ENCODE results near the gene AGBL1. TPM values are rescaled to one million over a fixed set of nuclear protein-coding genes. Genes with fewer than 3 reads are reported as not detected.

AGBL1 gene
- total RNA-seq, 1 donor from 2014 or later, result not detected

DNA sequence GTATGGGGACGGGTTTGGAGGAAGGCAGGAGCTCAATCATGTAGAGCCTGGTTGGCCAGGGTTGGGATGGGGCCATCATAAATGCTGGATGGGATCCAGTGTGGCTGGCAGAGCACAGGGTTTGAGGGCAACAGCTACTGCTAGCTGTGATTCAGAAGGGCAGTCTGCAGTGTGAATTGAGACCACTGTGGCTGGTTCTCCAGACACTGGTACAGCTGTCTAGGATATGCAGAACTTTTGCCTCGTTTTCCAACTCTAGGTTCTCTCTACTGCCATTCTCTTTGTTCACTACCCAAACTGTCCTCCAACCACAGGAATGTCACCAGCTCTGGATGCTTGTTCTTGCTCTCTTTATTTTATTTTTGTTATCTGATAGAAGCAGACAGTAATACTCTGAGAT, 543.6 kb downstream of the AGBL1 start:
- ATAC-seq (no peak), DNase-seq (ENCODE audit: low spot score) (no peak)

DNA sequence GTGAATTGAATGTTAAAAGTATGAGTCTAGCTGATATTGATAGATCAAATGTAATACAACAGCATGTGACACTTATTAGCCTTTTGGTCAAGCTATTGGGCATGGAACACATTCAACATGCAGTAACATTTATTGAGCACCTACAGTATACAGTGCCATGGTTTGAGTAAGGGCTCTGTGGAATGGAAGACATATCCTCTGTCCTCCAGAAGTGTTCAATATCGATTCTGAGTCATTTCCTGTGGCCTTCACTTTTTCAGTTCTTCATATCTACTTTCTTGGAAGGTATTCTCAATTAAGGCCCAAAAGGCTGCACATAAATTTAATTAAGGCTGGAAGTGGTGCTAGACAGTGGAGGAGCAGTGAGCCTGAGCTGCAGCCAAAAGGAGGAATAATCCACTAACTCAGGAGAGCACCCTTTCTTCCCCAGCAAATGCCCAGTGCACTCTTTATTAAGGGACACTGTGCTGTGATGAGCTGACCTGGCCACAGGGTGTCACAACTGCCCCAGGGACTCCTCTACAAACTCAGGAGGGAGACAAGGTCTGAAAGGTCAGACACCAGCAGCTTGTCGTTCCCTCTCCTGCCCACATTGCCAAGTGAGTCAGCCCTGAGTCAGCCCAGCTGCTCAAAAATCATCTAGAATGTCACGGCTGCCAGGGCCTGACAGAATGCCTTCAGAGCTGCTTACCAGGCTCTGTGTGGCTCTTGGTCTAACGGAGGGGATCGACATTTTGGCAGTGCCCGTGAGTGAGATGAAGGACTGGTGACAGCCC, 544.8 kb downstream of the AGBL1 start:
- DNase-seq (ENCODE audit: low spot score), result peak; percentile 45
- peak; percentile 94 for ATAC-seq

DNA sequence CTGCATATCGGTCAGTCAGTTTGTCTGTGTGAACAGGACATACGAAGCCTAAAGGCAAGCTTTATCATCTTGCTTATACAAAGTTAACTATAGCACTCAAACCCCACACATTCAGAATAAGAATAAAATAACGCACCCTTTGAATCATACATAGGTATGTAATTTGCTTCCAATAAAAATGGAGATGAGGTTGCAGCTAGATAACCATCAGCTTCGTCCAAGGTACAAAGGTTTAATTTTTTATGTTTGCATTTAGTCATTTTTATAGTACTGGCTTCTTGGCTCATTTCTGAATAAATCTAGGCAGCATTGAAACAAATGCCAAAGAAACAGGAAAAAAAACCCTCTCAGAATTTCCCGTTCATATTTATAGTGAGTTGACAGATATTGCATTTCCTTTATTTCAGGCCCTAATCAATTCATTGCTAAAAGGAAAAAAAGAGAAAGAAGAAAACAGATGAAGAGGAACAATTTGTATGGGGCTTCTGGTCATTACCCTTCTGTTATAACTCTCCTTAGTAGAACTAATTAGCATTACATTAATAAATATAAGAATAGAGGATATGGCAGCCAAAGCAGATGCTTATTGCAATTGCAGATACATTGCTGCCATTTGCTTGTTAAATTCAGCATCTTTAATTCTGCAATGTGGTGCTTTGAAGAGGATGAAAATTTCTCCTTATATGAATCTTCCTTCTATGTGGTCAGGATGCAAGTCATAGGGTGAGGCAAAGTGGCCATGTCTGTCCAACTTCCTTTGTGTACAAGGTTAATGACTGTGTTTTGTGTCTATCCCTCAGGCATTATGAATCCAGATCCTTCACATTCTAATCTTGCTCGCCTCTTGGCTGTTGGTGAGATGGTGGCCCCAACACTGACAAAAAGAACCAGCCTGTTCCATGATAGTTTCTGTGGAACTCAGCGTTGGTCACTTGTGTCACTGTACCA, 550.0 kb downstream of the AGBL1 start:
- DNase-seq (ENCODE audit: low spot score) (no peak), ATAC-seq (no peak)

- DNase-seq (ENCODE audit: low spot score), result no peak
- ATAC-seq, result no peak
Measured at GRCh38 chr15:86630946-86631345, 551.3 kb downstream of the AGBL1 start.

DNA sequence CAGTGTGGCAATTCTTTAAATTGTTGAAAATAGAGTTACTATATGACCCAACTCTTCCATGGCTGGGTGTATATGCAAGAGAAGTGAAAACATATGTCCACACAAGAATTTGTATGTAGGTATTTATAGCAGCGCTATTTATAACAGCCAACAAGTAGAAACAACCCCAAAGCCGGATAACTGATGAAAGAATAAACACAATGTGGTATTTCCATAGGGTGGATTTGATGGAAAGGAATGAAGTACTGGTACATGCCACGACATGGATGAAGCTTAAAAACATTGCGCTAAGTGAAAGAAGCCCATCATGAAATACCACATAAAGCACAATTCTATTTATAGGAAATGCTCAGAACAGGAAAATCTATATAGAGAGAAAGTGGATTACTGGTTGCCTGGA, 554.5 kb downstream of the AGBL1 start:
- DNase-seq (ENCODE audit: low spot score), result no peak
- ATAC-seq, result no peak

GRCh38 chr15:86634992-86635638, 555.4 kb downstream of the AGBL1 start:
- DNase-seq (ENCODE audit: low spot score), result no peak
- ATAC-seq, result no peak

- DNase-seq (ENCODE audit: low spot score), result no peak
- no peak for ATAC-seq
Measured at GRCh38 chr15:86644339-86644738, 564.7 kb downstream of the AGBL1 start.

- ATAC-seq (no peak), DNase-seq (ENCODE audit: low spot score) (no peak)
Measured at GRCh38 chr15:86645925-86646500, 566.3 kb downstream of the AGBL1 start.

GRCh38 chr15:86647810-86648440, 568.3 kb downstream of the AGBL1 start:
- DNase-seq (ENCODE audit: low spot score) (no peak), ATAC-seq (no peak)

GRCh38 chr15:86649277-86649676, 569.6 kb downstream of the AGBL1 start:
- ATAC-seq (no peak), DNase-seq (ENCODE audit: low spot score) (no peak)

DNA sequence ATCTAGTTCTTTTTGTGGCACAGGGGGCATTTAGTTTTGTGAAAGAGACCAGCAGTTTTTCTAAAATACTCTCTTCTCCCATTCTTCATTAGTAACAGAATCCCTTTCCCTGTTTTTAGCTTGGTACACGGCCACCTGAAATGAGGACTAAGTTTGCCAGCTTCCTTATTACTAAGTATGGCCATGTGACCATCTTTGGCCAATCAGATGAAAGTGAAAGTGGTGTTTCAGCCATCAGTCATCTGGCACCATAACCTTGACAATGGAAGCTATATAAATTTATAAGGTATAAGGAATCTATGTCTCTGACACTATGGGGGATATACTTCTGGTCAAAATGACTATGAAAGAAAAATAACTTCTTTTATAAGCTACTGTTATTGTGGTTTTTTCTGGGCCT, 570.4 kb downstream of the AGBL1 start:
- no peak for DNase-seq (ENCODE audit: low spot score)
- no peak for ATAC-seq

DNA sequence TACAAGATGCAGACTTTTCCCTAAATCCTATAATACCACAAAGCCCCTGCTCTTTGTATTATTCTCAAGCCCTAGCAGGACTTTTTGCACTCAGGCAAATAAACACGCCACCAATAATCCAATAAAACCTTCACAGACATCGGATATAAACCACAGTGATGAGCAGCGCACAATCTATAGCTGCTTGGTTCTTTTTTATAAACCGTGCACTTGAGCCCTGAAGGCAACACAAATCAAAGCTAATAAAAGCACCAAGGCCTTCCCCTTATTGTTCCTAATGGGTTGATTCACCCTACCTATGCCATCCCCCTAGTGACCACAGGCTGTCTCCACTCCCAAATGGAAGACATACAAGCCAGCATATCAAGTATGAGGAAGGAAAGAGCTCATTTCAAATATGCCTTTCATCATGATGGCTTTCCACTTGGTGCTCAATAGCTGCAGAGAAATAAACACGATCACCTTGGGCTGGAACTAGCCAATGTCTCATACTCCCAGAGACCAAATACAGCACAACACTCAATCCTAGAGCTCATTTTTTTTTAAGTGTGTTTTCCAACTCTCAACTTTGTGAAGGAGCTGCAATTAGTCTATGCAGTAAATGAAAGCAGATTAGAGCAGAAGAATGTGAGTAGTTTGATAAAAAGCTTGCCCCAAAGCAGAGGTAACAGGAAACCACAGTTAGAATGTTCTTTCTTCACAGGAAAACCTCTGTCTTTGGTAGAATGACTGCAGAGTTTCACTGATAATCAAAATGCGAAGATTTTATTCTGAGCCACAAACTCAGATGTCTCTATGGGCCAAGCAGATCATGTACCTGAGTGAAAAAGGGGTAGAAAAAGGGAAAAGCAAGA, 573.9 kb downstream of the AGBL1 start:
- DNase-seq (ENCODE audit: low spot score) (no peak), ATAC-seq (no peak)

DNA sequence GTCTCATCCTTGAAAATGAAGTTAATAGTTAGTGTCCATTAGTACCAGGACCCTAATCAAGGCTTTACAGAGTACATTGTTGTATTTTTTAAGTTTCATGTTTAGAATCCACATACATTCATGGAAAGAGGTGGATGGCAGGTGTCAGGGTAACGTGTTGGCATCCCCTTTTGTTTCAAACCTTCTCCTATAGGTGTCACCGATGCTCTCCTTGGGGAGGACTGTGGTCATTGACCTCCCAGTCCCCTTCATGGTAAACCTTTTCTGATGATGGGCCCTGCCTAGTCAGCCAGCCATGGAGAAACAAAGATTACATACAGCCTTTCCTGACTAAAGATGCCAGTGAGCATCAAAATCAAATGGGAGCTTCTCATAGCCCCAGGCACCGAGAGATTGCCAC, 574.8 kb downstream of the AGBL1 start:
- DNase-seq (ENCODE audit: low spot score), result no peak
- no peak for ATAC-seq

GRCh38 chr15:86657305-86657704, 577.6 kb downstream of the AGBL1 start:
- ATAC-seq (no peak), DNase-seq (ENCODE audit: low spot score) (no peak)

GRCh38 chr15:86659724-86660411, 580.2 kb downstream of the AGBL1 start:
- ATAC-seq (no peak), DNase-seq (ENCODE audit: low spot score) (no peak)

DNA sequence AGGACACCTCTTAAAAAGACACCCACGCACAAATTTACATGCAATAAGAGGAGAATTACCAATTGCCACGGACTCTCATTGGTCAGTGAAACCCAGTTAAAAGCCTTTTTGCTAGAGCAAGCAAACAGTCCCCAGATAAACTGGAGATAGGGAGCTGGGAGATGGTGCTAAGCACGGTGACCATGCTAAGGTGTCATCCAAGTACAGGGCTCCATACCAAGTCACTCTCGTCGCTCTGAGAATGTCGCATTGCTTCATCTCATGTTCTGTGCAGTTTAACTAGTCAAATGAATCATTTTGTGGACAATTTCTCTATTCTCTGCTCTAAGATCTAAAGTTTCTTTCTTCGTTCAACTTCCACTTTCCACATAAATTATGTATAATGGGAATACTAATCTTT, 581.9 kb downstream of the AGBL1 start:
- no peak for ATAC-seq
- no peak for DNase-seq (ENCODE audit: low spot score)

DNA sequence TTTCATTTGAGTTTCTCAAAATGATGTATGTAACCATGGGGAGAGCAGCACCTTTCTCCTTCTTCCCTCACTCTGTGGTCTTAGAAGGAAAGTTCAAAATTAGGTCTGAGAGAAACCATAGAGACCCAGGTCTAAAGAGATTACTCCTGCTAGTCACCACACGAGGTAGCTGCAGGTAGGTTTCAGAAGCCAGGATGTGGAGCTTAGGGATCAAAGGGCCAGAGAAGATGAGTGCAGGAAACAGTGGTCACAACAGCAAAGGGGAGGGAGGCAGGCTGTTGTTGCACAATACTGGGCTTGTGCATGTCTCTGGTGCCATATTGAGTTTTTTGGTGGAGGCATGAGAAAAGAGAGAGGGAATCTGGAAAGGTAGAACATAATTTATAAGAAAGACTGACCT, 583.6 kb downstream of the AGBL1 start:
- no peak for DNase-seq (ENCODE audit: low spot score)
- ATAC-seq, result no peak

DNA sequence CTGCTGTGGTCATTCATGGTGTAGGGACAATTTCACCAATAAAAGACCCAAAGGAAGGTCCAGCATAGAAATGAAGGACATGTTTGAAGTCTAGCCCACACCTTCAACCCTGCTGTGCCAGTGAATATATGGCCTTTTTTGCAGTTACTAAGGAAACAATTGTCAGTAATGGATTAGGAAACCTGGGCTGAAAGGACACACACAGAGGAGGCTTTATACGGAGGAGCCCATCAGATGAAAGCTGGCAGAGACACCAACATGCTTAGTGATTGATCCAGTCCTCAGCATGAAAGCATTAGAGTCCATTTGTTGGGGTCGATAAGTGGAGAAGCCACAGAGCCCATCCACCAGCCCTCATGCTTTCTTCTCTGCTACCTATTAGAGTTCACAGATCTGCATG, 584.3 kb downstream of the AGBL1 start:
- ATAC-seq, result no peak

GRCh38 chr15:86664581-86664980, 584.9 kb downstream of the AGBL1 start:
- ATAC-seq, result no peak

More for the DNA sequence above, 584.3 kb downstream of the AGBL1 start:
- no peak for DNase-seq (ENCODE audit: low spot score)

More at GRCh38 chr15:86664581-86664980, 584.9 kb downstream of the AGBL1 start:
- no peak for DNase-seq (ENCODE audit: low spot score)
